SK-N-SH treated with all-trans-retinoic acid at 6 μM for 48 hours (cell line): Measurements from ENCODE around the gene TFCP2L1.

Experiments
- ISL1 ChIP-seq: fragments of 250-450 bp; sonication (Bioruptor Pico); IDR thresholded peaks from 2 replicates; pipeline ENCODE4 v2.1.2; 2022; ENCODE audit warnings: mild to moderate bottlenecking, moderate library complexity
- PPARA ChIP-seq: fragments of 250-450 bp; sonication (Bioruptor Pico); IDR thresholded peaks from 2 replicates; pipeline ENCODE4 v1.5.0; 2020; ENCODE audit warnings: mild to moderate bottlenecking, borderline replicate concordance
- RARB ChIP-seq: fragments of 250-450 bp; sonication (Bioruptor Pico); IDR thresholded peaks from 2 replicates; pipeline ENCODE4 v1.8.0; 2021; ENCODE audit warnings: mild to moderate bottlenecking, moderate library complexity
- SNAI2 ChIP-seq: fragments of 250-450 bp; sonication (Bioruptor Pico); IDR thresholded peaks from 2 replicates; pipeline ENCODE4 v1.5.0; 2020; ENCODE audit warnings: mild to moderate bottlenecking, moderate library complexity
- TF ChIP-seq, protein P1 (sequence below): fragments of 250-450 bp; sonication (Bioruptor Pico); IDR thresholded peaks from 2 replicates; pipeline ENCODE4 v1.8.0; 2020; ENCODE audit warnings: mild to moderate bottlenecking, moderate library complexity, borderline replicate concordance

GRCh38 chr2:121184248-121184862 is 100.6 kb downstream of the TFCP2L1 start:
- TF ChIP-seq RARB (no peak), ISL1 (no peak), PPARA (CRISPR knock-in tag) (no peak), SNAI2 (CRISPR knock-in tag) (no peak)
- TF ChIP-seq, protein P1, sequence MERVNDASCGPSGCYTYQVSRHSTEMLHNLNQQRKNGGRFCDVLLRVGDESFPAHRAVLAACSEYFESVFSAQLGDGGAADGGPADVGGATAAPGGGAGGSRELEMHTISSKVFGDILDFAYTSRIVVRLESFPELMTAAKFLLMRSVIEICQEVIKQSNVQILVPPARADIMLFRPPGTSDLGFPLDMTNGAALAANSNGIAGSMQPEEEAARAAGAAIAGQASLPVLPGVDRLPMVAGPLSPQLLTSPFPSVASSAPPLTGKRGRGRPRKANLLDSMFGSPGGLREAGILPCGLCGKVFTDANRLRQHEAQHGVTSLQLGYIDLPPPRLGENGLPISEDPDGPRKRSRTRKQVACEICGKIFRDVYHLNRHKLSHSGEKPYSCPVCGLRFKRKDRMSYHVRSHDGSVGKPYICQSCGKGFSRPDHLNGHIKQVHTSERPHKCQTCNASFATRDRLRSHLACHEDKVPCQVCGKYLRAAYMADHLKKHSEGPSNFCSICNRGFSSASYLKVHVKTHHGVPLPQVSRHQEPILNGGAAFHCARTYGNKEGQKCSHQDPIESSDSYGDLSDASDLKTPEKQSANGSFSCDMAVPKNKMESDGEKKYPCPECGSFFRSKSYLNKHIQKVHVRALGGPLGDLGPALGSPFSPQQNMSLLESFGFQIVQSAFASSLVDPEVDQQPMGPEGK (CRISPR knock-in tag) = no peak
